GM10847 (cell line): Measurements from ENCODE around the gene H2AZ1.

ENCODE experiments used
- POLR2A ChIP-seq: IDR thresholded peaks from 2 replicates; pipeline ENCODE4 v1.6.1; 2011; ENCODE audit not compliant: insufficient read length; ENCODE audit errors: extremely low read depth

H2AZ1 gene

DNA sequence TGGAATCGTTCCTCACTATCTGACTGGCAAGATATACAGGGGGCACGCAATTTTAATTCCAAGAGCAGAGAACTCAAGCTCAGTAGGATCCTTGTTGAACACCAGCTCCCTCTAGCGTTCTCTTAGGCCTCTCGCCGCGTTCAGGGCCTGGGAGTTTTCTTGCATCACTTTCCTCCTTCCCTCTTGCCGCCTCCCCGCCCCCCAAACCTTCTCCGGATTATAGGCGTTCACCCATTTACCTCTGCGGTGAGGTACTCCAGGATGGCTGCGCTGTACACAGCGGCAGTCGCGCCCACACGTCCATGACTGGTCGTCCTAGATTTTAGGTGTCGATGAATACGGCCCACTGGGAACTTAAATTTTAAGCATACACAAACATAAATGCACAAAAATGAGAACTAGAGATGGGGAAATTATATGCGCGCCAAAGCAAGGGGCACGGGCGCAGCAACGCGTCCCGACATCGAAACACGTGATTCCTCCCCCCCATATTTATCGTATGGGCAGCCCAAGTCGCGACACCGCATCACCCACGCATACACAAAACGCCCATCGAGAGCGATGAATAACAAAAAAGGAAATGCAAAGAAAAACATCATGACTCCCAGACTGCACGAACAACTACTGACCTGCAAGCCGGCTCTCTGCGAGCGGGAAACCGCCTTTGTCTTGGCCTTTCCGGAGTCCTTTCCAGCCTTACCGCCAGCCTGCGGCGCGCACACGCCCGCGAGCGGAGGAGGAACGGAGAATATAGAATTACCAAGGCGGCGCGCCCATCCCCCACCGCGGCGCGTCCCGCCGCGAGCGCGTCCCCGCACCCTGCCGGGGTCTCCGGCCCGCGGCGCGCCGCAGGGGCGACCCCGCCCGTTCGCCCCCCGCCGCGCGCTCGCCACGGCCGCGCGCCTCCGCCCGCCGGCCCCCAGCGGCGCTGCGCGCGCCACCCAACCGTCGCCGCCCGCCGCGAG lies 759 bp downstream of the H2AZ1 start:
- TF ChIP-seq POLR2A: no peak

DNA sequence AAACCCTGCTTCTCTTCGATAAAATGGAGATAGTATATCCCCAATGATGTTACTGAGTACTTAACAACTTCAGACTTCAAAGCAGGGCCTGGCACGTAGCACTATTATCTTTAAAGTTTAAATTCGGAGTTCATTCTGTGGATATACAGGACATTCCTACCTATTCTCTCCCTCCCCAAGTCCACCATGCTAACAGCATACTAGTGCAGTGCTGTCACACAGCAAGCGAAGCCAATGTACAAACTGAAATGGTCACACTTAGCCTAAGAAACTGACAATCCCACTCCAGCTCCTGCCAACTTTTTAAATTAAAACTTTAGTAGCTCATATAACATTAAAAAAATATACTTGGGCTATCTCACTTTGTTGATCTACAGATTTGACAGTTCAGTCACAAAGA lies 2.5 kb downstream of the H2AZ1 start:
- no peak for TF ChIP-seq POLR2A

DNA sequence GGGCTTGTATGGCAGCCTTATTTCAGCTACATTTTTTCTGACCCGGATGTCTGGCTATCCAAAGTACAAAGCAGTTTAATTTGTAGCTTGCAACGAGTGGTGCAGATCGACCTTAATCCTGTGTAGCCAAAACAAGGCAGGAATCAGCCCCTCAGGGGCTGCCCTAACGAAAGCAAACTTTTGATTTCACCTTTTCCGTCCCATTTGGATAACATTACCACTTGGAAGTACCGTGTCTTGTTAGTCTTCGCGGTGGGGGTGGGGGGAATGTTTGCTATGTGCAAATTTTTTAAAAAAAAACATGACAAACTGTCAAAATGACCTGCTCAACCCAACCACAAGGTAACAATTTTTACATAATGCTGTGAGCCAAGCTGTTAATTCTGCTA lies 2.9 kb downstream of the H2AZ1 start:
- no peak for TF ChIP-seq POLR2A

DNA sequence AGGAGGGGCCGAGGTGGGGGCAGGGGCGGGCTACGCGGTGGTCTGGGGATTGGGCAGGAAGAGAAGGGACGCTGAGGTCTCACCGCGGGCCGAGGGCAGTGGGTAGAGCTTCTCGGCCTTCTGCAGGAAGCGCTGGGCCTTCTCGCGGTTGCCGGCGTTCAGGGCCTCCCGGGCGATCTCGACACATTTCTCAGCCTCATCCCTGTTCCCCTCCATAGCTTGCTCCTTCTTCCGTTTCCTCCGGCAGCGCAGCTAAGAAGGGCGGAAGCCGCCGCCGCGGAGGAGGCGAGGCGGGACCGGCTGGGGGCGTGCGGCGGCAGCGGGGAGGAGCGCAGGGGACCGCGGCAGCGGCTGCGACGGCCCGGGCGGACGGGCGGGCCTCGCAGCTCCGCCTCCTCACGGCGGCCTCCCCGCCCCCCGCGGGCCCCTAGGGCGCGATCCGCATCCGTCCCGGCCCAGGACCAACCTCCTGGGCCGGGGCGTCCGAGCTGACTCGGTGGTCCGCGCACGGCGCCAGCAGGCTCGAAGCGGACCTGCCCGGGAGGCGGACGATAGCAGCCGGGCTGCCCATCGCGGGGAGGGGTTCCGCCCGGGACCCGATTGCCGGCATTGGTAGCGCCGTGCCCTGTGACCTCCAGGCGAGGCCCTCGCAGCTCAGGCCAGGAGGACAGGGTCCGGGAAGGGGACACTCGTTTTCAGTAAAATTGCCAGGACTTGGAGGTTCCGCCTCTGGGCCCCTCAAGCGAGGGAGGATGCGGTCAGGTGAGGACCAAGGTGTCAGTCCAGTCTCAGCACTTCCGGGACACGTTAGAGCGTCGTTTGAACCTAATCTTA lies 3.5 kb downstream of the H2AZ1 start, which contains the start of gene DNAJB14:
DNAJB14 (minus strand) TSS at position 263 of the 834 bp plus-strand sequence; CDS start at position 216, 47 bp downstream.
- TF ChIP-seq POLR2A: peak; percentile 45

DNA sequence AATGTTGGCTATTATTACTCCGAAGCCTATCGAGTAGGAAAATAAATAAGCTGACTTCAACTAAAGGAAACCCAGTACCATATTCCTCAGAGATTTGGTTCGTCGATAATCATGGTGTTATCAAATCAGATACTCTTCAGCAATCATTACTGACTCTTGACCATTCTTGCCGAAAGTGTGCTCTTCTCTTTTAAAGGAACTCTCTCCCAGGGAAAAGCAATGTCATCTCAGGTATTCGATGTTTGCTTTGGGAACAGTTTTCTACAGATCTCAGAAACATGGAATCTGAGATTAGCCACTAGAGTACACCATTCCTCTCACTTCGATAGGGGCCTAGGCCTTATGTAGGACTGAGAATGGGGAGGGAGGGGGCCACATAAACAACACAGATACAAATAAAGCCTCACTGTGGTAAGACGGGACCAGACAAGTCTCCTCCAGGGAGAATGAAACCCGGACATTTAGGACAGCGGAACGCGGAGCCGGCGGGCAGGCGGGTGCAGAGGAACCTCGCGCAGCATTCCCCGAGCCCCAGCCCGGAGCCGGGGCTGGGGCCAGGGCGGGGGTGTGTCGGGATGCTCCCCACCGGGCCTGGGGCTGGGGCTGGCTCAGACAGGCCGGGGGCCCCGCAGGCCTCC lies 4.2 kb downstream of the H2AZ1 start:
- TF ChIP-seq POLR2A: no peak

DNA sequence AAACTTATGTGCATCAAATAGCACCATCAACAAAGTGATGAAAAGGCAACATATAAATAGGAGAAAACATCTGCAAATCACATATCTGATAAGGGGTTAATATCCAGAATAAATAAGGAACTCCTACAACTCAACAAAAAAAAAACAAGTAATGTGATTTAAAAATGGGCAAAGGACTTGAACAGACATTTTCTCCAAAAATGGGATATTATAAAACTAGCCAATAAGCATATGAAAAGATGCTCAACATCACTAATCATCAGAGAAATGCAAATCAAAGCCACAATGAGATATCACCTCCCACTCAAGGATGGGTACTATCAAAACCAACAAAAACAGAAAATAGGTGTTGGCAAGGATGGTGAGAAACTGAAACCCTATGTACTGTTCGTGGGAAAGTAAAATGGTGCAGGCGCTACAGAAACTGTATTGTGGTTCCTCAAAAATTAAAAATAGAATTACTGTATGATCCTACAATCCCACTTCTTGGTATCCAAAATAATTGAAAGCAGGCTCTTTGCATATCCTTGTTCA lies 6.1 kb downstream of the H2AZ1 start:
- TF ChIP-seq POLR2A: no peak

DNA sequence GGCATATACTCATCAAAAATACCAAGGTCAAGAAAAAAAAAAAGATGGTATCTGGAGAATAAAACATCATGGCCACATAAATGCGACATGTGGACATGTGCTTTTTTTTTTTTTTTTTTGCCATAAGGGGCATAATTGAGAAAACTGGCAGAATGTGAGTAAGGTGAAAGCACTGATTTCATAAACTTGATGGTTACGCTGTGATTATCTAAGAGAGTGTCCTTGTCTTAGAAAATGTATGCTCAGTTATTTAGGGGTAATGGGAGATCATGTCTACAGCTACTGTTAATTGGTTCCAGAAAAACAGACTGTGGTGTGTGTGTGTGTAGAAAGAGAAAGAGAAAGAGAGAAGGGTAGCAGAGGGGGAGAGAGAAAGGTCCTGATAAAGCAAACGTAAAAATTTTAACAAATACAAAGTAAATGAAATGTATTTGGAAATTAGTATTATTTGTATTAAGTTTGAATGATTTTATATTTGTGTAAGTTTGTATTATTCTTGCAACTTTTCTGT lies 11.8 kb downstream of the H2AZ1 start:
- no peak for TF ChIP-seq POLR2A

DNA sequence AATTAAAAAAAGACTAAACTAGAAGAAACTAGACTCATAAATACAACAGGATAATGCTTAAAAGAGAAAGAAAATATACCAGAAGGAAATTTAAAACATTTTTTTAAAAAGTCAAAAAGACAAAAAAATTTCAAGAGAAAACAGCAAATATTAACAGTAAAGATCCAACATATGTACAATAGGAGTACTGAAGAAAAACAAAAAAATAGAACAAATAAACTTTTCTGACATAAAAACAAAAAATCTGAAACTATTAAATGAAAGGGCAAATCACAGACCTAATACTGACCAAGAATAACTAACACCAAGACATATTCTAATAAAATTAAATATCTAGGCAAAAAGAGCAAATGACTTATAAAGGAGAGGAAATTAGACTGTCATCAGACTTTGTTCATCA lies 15.2 kb downstream of the H2AZ1 start:
- no peak for TF ChIP-seq POLR2A

DNA sequence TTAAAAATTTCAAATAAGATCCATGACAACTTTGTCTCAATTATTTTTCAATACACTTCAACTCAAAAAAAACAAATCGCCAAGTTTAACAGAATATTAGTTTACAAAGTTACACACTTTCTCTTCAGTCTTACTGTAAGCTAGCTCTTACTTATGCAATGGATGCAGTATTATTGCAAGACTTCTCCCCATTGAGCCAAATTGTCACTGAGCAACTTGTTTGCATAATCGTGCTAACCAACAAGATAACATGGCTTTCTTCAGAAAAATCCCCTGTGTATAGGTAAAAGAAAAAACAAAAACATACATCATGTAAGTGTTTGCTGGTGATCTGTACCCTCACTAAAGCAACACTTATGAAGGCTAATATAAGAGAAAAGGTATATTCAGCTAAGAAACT lies 22.5 kb downstream of the H2AZ1 start:
- no peak for TF ChIP-seq POLR2A

DNA sequence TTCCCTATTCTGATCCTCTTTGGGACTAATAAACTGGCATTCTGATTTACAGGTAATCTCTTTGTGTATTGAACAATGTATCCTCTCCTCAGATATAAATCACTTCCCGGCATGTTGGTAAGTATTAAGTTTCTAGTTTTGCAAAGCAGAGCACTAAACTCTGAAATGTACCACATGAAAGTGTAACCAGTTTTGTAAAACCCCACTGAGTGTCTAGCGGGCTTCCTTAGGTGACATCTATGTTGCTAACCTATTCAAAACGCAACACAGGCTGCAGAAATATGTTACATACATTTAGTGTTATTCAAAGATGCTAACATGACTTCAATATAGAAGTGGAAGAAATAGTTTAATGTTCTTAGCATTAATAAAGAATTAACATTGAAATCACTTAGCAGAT lies 28.9 kb downstream of the H2AZ1 start:
- TF ChIP-seq POLR2A: no peak

DNA sequence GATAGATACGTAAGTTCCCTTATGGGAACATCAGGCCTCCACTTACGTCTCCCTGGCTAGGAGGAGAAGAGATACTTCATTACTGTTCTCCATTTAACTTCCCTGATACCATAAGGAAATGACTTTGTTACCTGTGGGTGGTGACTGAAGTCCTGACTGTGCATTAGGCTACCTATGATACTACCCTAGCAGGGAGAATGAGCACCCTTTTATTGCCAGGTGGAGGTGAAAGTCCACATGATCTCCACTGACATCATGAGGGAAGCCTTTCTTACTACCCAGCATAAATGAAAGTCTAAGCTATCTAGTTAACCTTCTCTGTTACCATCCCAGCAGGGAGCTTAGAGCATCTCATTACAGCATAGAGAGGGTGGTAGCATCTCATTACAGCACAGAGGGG lies 31.4 kb downstream of the H2AZ1 start:
- TF ChIP-seq POLR2A: no peak

DNA sequence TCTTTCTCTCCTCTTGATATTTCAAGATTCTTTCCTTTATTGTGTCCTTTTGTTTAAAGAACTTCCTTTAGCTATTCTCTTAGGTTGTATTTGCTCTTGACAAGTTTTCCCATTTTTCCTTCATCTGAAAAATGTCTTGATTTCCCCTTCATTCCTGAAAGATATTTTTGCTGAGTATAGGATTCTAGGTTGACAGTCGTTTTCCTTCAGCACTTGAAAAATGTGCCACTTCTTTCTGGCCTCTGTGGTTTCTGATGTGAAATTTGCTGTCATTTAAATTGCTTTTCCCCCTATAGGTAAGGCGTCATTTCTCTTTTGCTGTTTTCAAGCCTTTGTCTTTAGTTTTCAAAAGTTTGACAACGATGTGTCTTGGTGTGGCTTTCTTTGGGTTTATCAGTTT lies 32.5 kb downstream of the H2AZ1 start:
- TF ChIP-seq POLR2A: no peak

DNA sequence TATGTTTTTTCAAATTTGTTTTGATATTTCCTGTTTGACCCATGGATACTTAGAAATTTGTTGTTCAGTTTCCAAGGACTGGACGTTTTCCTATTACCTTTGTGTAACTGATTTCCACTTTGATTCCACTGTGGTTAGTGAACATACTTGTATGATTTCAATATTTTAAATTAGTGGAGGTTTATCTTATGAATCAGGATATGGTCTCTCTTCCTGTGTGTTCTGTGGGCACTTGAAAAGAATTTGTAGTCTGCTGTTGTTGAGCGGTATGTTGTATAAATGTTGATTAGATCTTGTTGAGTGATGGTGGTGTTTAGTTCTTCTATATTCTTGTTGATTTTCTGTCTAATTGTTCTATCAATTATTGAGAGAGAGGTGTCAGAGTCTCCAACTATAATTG lies 34.6 kb downstream of the H2AZ1 start:
- TF ChIP-seq POLR2A: no peak
